ENCODE data around the gene A3GALT2. TPM values are rescaled to one million over a fixed set of nuclear protein-coding genes. Genes with fewer than 3 reads are reported as not detected.

Gene A3GALT2
- total RNA-seq, 1 experiment from 2014 or later = not detected

GRCh38 chr1:33297911-33298622, 22.8 kb downstream of the A3GALT2 start:
- no peak overlapping the region for H3K4me3 ChIP-seq (ENCODE audit: low read depth in 2 of 2, low read length in 2 of 2)
- 0 out of 2 replicates have a peak, but pooled peaks cover 3% of the 10 kb centered on the region for H3K4me1 ChIP-seq (ENCODE audit: control insufficient read depth, insufficient read depth, low read length)
- BruUV-seq (replicated peaks) = no TSS peak
- ATAC-seq (no peak; the same call in 1 of the 2 replicates), DNase-seq (ENCODE audit: low read depth, low spot score) (no peak)
- no peaks in the 10 kb centered on the region for H3K36me3 ChIP-seq (ENCODE audit: control insufficient read depth, insufficient read depth, low read length)
- ChIA-PET CTCF (interaction anchor here (0.5 to 1.2 kb wide), 4 partner anchors 17 to 171 kb away, joined by 3 to 4 read pairs (median 4); no protein-coding TSS in a partner anchor), POLR2A (interaction anchor here (0.6 kb wide), 1 partner anchor 52 kb away, joined by 8 read pairs; no protein-coding TSS in a partner anchor)
- no peak overlapping the region for H3K27ac ChIP-seq (ENCODE audit: low read length)
- TF ChIP-seq SIN3A (IDR thresholded peaks at IDR 0.05; ENCODE audit: borderline replicate concordance, insufficient read depth, low read depth, low read length) = no peak
- TF ChIP-seq TCF7L2 (IDR thresholded peaks at IDR 0.05; ENCODE audit: low read depth, low read length) = no peak
- TF ChIP-seq CTCF (IDR thresholded peaks at IDR 0.05) = no peak
- no peak for TF ChIP-seq REST (IDR thresholded peaks at IDR 0.05; ENCODE audit: insufficient read depth in 1 of 2, low read depth in 2 of 2, low read length in 1 of 2)
- TF ChIP-seq POLR2AphosphoS5 (IDR thresholded peaks at IDR 0.05; ENCODE audit: low read depth, low read length) = no peak
- in situ Hi-C loops (cut with HindIII; ENCODE audit: low pct_unique_long_range_greater_than_20kb, low sequenced_read_pairs) = no loop called here
- H3K27me3 ChIP-seq (ENCODE audit: control insufficient read depth, insufficient read depth, low read length) = no peaks in the 10 kb centered on the region
- no peaks in the 10 kb centered on the region for H3K9me3 ChIP-seq (ENCODE audit: control insufficient read depth, insufficient read depth, low read depth, low read length)
- intact Hi-C loops (cut with micrococcal nuclease; ENCODE audit: unreplicated experiment) = loop anchor here (5.0 to 10.0 kb wide), 2 partner anchors 83 to 159 kb away; no protein-coding TSS in a partner anchor

DNA sequence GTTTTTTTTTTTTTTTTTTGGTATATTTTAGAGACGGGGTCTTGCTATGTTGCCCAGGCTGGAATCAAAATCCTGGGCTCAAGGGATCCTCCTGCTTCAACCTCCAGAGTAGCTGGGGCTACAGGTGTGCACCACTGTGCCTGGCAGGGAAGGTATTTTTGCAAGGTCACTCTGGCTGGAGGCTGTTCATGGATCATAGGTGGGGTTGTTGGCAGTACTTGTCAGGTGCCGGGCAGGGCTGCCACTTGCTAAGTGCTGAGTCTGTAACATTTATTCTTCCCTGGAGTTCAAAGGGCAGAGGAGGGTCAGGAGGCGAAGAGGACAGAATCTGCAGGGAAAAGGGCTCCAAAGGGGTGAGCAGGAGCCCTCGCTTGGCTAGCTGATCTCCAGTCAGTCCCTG, 24.1 kb downstream of the A3GALT2 start:
- DNase-seq (ENCODE audit: low read depth, low spot score) (no peak), ATAC-seq (no peak)
- 0 out of 2 replicates have a peak, but pooled peaks cover 3% of the 10 kb centered on the region for H3K4me1 ChIP-seq (ENCODE audit: control insufficient read depth, insufficient read depth, low read length)
- H3K36me3 ChIP-seq (ENCODE audit: control insufficient read depth, insufficient read depth, low read length) = no peaks in the 10 kb centered on the region
- no peaks in the 10 kb centered on the region for H3K9me3 ChIP-seq (ENCODE audit: control insufficient read depth, insufficient read depth, low read depth, low read length)
- no peaks in the 10 kb centered on the region for H3K27me3 ChIP-seq (ENCODE audit: control insufficient read depth, insufficient read depth, low read length)
- H3K27ac ChIP-seq (ENCODE audit: low read length) = no peak overlapping the region
- POLR2A ChIA-PET = interaction anchor here (0.6 kb wide), 1 partner anchor 1248 kb away, joined by 15 read pairs; no protein-coding TSS in a partner anchor
- no peak for TF ChIP-seq REST (IDR thresholded peaks at IDR 0.05; ENCODE audit: insufficient read depth in 1 of 2, low read depth in 2 of 2, low read length in 1 of 2)
- TF ChIP-seq TCF7L2 (IDR thresholded peaks at IDR 0.05; ENCODE audit: low read depth, low read length) = no peak
- TF ChIP-seq CTCF (IDR thresholded peaks at IDR 0.05) = no peak
- TF ChIP-seq POLR2AphosphoS5 (IDR thresholded peaks at IDR 0.05; ENCODE audit: low read depth, low read length) = no peak
- TF ChIP-seq SIN3A (IDR thresholded peaks at IDR 0.05; ENCODE audit: borderline replicate concordance, insufficient read depth, low read depth, low read length) = no peak
- in situ Hi-C loops (cut with HindIII; ENCODE audit: low pct_unique_long_range_greater_than_20kb, low sequenced_read_pairs) (no loop called here), intact Hi-C loops (cut with micrococcal nuclease; ENCODE audit: unreplicated experiment) (loop anchor here (5.0 to 10.0 kb wide), 2 partner anchors 82 to 160 kb away; no protein-coding TSS in a partner anchor)
- H3K4me3 ChIP-seq (ENCODE audit: low read depth in 2 of 2, low read length in 2 of 2) = no peak overlapping the region
- CTCF ChIA-PET = interaction anchor here (0.6 to 0.7 kb wide), 3 partner anchors 159 to 574 kb away, joined by 3 to 5 read pairs (median 4); no protein-coding TSS in a partner anchor
- BruUV-seq (replicated peaks) = no TSS peak
